GM12878 (cell line): ENCODE measurements around the gene MTCL3.

Experiments
- ATAC-seq: fragments of 200-7000 bp; cut with Tn5 transposase; 3 replicates; pipeline ENCODE4 v1.9.1; 2020; ENCODE audit warnings: mild to moderate bottlenecking, moderate library complexity
- BruUV-seq: library from RNA; stranded (reverse); fragments of 400-500 nt; replicated peaks from 2 replicates; lab custom pipeline; 2021; lab: Mats Ljungman, UMichigan
- CTCF ChIA-PET: fragments of 300-600 bp; sonication (Branson Sonifier 250); formaldehyde crosslinking; extraction: SDS; loops from one replicate; lab custom pipeline; 2021; ENCODE audit warnings: inconsistent platforms; lab: Yijun Ruan, JAX
- POLR2A ChIA-PET: fragments of 350-600 bp; formaldehyde crosslinking; extraction: SDS; loops from one replicate; lab custom pipeline; 2021; ENCODE audit warnings: inconsistent platforms; lab: Charles Lee
- RAD21 ChIA-PET: fragments of 300-600 bp; sonication (Branson Sonifier 250); formaldehyde crosslinking; loops from one replicate; lab custom pipeline; 2023; ENCODE audit warnings: antibody characterized with exemption; ENCODE audit not compliant: unreplicated experiment; lab: Charles Lee
- SMC1A ChIA-PET: fragments of 300-600 bp; sonication (Branson Sonifier 250); formaldehyde crosslinking; loops from one replicate; lab custom pipeline; 2023; ENCODE audit not compliant: unreplicated experiment, uncharacterized antibody; lab: Charles Lee
- DNase-seq: peaks from one replicate; pipeline ENCODE4 v3.0.0-alpha.2; 2011; ENCODE audit warnings: low read depth, low spot score
- FAIRE-seq: peaks from 3 replicates; lab custom pipeline; 2011; peaks lifted over from hg19 to GRCh38; lab: Jason Lieb, UNC
- H2AFZ ChIP-seq: 2 replicates; pipeline ENCODE4 v1.6.0; 2011; ENCODE audit warnings: low read depth, low read length, control low read depth; ENCODE audit not compliant: control insufficient read depth
- H3K27ac ChIP-seq: 2 replicates; pipeline ENCODE4 v1.5.1; 2011; ENCODE audit warnings: control low read depth; ENCODE audit not compliant: control insufficient read depth, insufficient read depth
- H3K27me3 ChIP-seq, 2 experiments: replicated peaks in 1 of 2; 2 replicates each; pipeline versions ENCODE4 v1.6.0 to v1.6.1; 2011; ENCODE audit warnings: low read length in 1 of 2; ENCODE audit not compliant: control insufficient read depth in 2 of 2, insufficient read depth in 2 of 2
- H3K36me3 ChIP-seq, 2 experiments: 2 replicates each; pipeline ENCODE4 v1.5.1; 2011; ENCODE audit warnings: low read length in 1 of 2; ENCODE audit not compliant: control insufficient read depth in 2 of 2, insufficient read depth in 2 of 2
- H3K4me1 ChIP-seq: 2 replicates; pipeline ENCODE4 v1.6.1; 2011; ENCODE audit warnings: mild to moderate bottlenecking, low read length, moderate library complexity, mixed read lengths; ENCODE audit not compliant: control insufficient read depth, insufficient read depth
- H3K4me2 ChIP-seq: 2 replicates; pipeline ENCODE4 v1.6.0; 2011; ENCODE audit warnings: control low read depth; ENCODE audit not compliant: control insufficient read depth, insufficient read depth
- H3K4me3 ChIP-seq: fragments of 200-600 bp; sonication (generic); 2 replicates; pipeline ENCODE4 v1.5.1; 2016
- H3K79me2 ChIP-seq: 2 replicates; pipeline ENCODE4 v1.6.0; 2011; ENCODE audit warnings: low read length; ENCODE audit not compliant: control insufficient read depth, insufficient read depth
- H3K9ac ChIP-seq: 2 replicates; pipeline ENCODE4 v1.8.0; 2011; ENCODE audit warnings: low read length, control low read depth, mixed read lengths; ENCODE audit not compliant: control insufficient read depth, insufficient read depth
- H3K9me3 ChIP-seq: replicated peaks from 3 replicates; pipeline ENCODE4 v1.5.1; 2011; ENCODE audit warnings: mild to moderate bottlenecking, low read length; ENCODE audit not compliant: control insufficient read depth, insufficient read depth
- H4K20me1 ChIP-seq: 2 replicates; pipeline ENCODE4 v1.6.0; 2011; ENCODE audit not compliant: control insufficient read depth, insufficient read depth
- ATF7 ChIP-seq: fragments of 450-650 bp; IDR thresholded peaks from 2 replicates; pipeline ENCODE4 v1.6.1; 2016; ENCODE audit warnings: low read depth, mild to moderate bottlenecking
- E2F8 ChIP-seq: fragments of 450-650 bp; IDR thresholded peaks from 2 replicates; pipeline ENCODE4 v1.6.1; 2018; ENCODE audit warnings: mild to moderate bottlenecking, low read depth, moderate library complexity; ENCODE audit not compliant: partially characterized antibody
- GABPA ChIP-seq: IDR thresholded peaks from 2 replicates; pipeline ENCODE4 v1.6.1; 2014; ENCODE audit warnings: antibody characterized with exemption, low read depth, mild to moderate bottlenecking, inconsistent platforms
- IKZF2 ChIP-seq, 2 experiments: fragments of 450-650 bp; IDR thresholded peaks; 2 replicates each; pipeline ENCODE4 v1.6.1; 2017; ENCODE audit warnings: mild to moderate bottlenecking in 2 of 2, moderate library complexity in 2 of 2
- KDM1A ChIP-seq: fragments of 200-600 bp; sonication (generic); IDR thresholded peaks from 2 replicates; pipeline ENCODE4 v1.6.1; 2016; ENCODE audit warnings: borderline replicate concordance
- NFYA ChIP-seq: IDR thresholded peaks from 2 replicates; pipeline ENCODE4 v1.6.1; 2011; ENCODE audit warnings: low read depth, mild to moderate bottlenecking, low read length, improper control_type of control experiment, borderline replicate concordance
- PRDM15 ChIP-seq: fragments of 450-650 bp; formaldehyde crosslinking; IDR thresholded peaks from 2 replicates; pipeline ENCODE4 v1.4.0; 2020; ENCODE audit warnings: mild to moderate bottlenecking, moderate library complexity
- SRF ChIP-seq, 2 experiments: IDR thresholded peaks; 2 replicates each; pipeline ENCODE4 v1.6.1; 2011; ENCODE audit warnings: low read depth in 2 of 2, low read length in 2 of 2, mild to moderate bottlenecking in 1 of 2, moderate library complexity in 1 of 2
- in situ Hi-C: fragments of 300-500 bp; cut with MboI; formaldehyde crosslinking; loops from 9 replicates; pipeline ENCODE4 v1.14.3; 2018; ENCODE audit warnings: mixed read lengths
- intact Hi-C: fragments of 100-400 bp; cut with micrococcal nuclease; formaldehyde crosslinking; loops from one replicate; pipeline ENCODE4 v1.14.2; 2022; ENCODE audit not compliant: unreplicated experiment

The MTCL3 gene

GRCh38 chr6:127447780-127448179, 71.4 kb downstream of the MTCL3 start:
- no peak overlapping the region for H3K4me3 ChIP-seq
- no peaks in the 10 kb centered on the region for H4K20me1 ChIP-seq
- no peaks in the 10 kb centered on the region for H3K4me1 ChIP-seq
- H3K79me2 ChIP-seq, result no peaks in the 10 kb centered on the region
- no peaks in the 10 kb centered on the region for H3K27me3 ChIP-seq
- no peak for FAIRE-seq
- SMC1A ChIA-PET, result interaction anchor here (0.9 to 2.0 kb wide), 2 partner anchors 12 to 131 kb away, joined by 3 to 5 read pairs; partner anchors contain the start of gene KIAA0408
- TF ChIP-seq KDM1A, result no peak
- no peak for TF ChIP-seq PRDM15 (CRISPR knock-in tag)
- TF ChIP-seq E2F8, result no peak
- TF ChIP-seq SRF (IDR thresholded peaks at IDR 0.05; ENCODE audit: low read depth in 2 of 2, low read length in 2 of 2), result no peak
- no peak for TF ChIP-seq NFYA
- TF ChIP-seq GABPA, result no peak
- TF ChIP-seq ATF7, result no peak
- no peak for TF ChIP-seq IKZF2 (IDR thresholded peaks at IDR 0.05)
- no peak for ATAC-seq
- in situ Hi-C loops, result no loop called here
- H2AFZ ChIP-seq, result no peak overlapping the region
- no peaks in the 10 kb centered on the region for H3K36me3 ChIP-seq
- no peak for DNase-seq
- H3K27ac ChIP-seq, result no peak overlapping the region
- no peak overlapping the region for H3K9ac ChIP-seq
- intact Hi-C loops, result no loop called here
- RAD21 ChIA-PET, result interaction anchor here (1.2 kb wide), 2 partner anchors 27 to 182 kb away, joined by 3 read pairs; partner anchors contain the start of gene RNF146
- H3K9me3 ChIP-seq, result no peaks in the 10 kb centered on the region
- no TSS peak for BruUV-seq
- H3K4me2 ChIP-seq, result no peak overlapping the region
- POLR2A ChIA-PET, result no interaction called here
- CTCF ChIA-PET, result interaction anchor here (0.7 to 1.0 kb wide), 2 partner anchors 98 to 261 kb away, joined by 3 to 4 read pairs; no protein-coding TSS in a partner anchor
